Sciatic nerve (tissue), 2 donors: ENCODE data around the gene FBXO22. TPM values are rescaled to one million over a fixed set of nuclear protein-coding genes. Genes with fewer than 3 reads are reported as not detected.
"Not testable (repeated sequence)": the region's sequence is repeated elsewhere in the genome, so short reads cannot be mapped to it uniquely, and the experiment has no call there.

ENCODE experiments used
- ATAC-seq: fragments of 200-7000 bp; cut with Tn5 transposase; one replicate; pipeline ENCODE4 v1.9.1; 2020; ENCODE audit warnings: mild to moderate bottlenecking, moderate library complexity
- DNase-seq: peaks from one replicate; pipeline ENCODE4 v3.0.0-alpha.2; 2020; ENCODE audit warnings: low spot score
- intact Hi-C: fragments of 100-400 bp; cut with DNase I; formaldehyde crosslinking; loops from one replicate; pipeline ENCODE4 v1.14.2; 2022
- total RNA-seq: library from RNA; stranded (reverse); fragmentation: NEBNext Ultra II Directional; extraction: Animal tissue kit (Norgen Biotek cat#: 25700); gene quantifications from one replicate; pipeline ENCODE4 v1.2.1, GENCODE V29; 2021
- donor health status: DM: no; HTN: no; CAD: no.
- donor health status: DM: no; HTN: no; CAD: no.

FBXO22 gene
- 23.2 TPM for total RNA-seq

GRCh38 chr15:75903331-75904239 is at the start of gene FBXO22:
Gene FBXO22, plus strand, starts transcription at chr15:75903878. Its CDS starts 86 bp downstream, at chr15:75903964.
- DNase-seq (peak; percentile 93), ATAC-seq (peak; percentile 100)
- intact Hi-C loops = no loop called here

GRCh38 chr15:75857886-75858285 is 45.8 kb upstream of the FBXO22 start:
- intact Hi-C loops = no loop called here
- ATAC-seq (no peak), DNase-seq (no peak)

GRCh38 chr15:75861750-75862402 is 41.8 kb upstream of the FBXO22 start:
- no peak for DNase-seq
- intact Hi-C loops = no loop called here
- ATAC-seq = no peak

- ATAC-seq = no peak
Measured at GRCh38 chr15:75862796-75863195, 40.9 kb upstream of the FBXO22 start.

GRCh38 chr15:75864213-75865059 is 39.2 kb upstream of the FBXO22 start:
- no peak for DNase-seq
- no peak for ATAC-seq
- intact Hi-C loops = no loop called here

More at GRCh38 chr15:75862796-75863195, 40.9 kb upstream of the FBXO22 start:
- intact Hi-C loops = no loop called here
- no peak for DNase-seq

GRCh38 chr15:75866045-75866444 is 37.6 kb upstream of the FBXO22 start:
- DNase-seq, ATAC-seq, intact Hi-C loops: not testable (repeated sequence)

GRCh38 chr15:75866916-75867315 is 36.8 kb upstream of the FBXO22 start:
- no peak for ATAC-seq
- DNase-seq = no peak
- intact Hi-C loops = no loop called here

GRCh38 chr15:75867449-75867848 is 36.2 kb upstream of the FBXO22 start:
- intact Hi-C loops = no loop called here
- DNase-seq (no peak), ATAC-seq (no peak)

- ATAC-seq = no peak
- intact Hi-C loops = no loop called here
- no peak for DNase-seq
Measured at GRCh38 chr15:75868019-75868418, 35.7 kb upstream of the FBXO22 start.

GRCh38 chr15:75869446-75869845 is 34.2 kb upstream of the FBXO22 start:
- intact Hi-C loops = no loop called here
- no peak for DNase-seq
- ATAC-seq = no peak

GRCh38 chr15:75871589-75871988 is 32.1 kb upstream of the FBXO22 start:
- ATAC-seq, intact Hi-C loops, DNase-seq: not testable (repeated sequence)

GRCh38 chr15:75872403-75872990 is 31.2 kb upstream of the FBXO22 start:
- intact Hi-C loops = no loop called here
- ATAC-seq (no peak), DNase-seq (no peak)

GRCh38 chr15:75884041-75884440 is 19.6 kb upstream of the FBXO22 start:
- intact Hi-C loops = no loop called here
- no peak for ATAC-seq
- no peak for DNase-seq

- intact Hi-C loops = no loop called here
- DNase-seq = no peak
- no peak for ATAC-seq
Measured at GRCh38 chr15:75887178-75887577, 16.5 kb upstream of the FBXO22 start.

GRCh38 chr15:75891895-75892294 is 11.8 kb upstream of the FBXO22 start:
- intact Hi-C loops = no loop called here
- no peak for DNase-seq

GRCh38 chr15:75895731-75896130 is 7.9 kb upstream of the FBXO22 start:
- DNase-seq (no peak), ATAC-seq (no peak)
- intact Hi-C loops = no loop called here

More at GRCh38 chr15:75891895-75892294, 11.8 kb upstream of the FBXO22 start:
- no peak for ATAC-seq

- DNase-seq (no peak), ATAC-seq (no peak)
- intact Hi-C loops = no loop called here
Measured at GRCh38 chr15:75900577-75900976, 3.1 kb upstream of the FBXO22 start.

- intact Hi-C loops = no loop called here
- DNase-seq (no peak), ATAC-seq (no peak)
Measured at GRCh38 chr15:75902129-75902557, 1.5 kb upstream of the FBXO22 start.

GRCh38 chr15:75905231-75905630 is 1.6 kb downstream of the FBXO22 start:
- no peak for DNase-seq
- intact Hi-C loops = no loop called here
- no peak for ATAC-seq
